GM10248 (cell line): ENCODE data around the gene TMEM272.

Experiments used
- CTCF ChIA-PET: fragments of 300-600 bp; sonication (Branson Sonifier 250); formaldehyde crosslinking; extraction: SDS; loops from one replicate; lab custom pipeline; 2021; ENCODE audit warnings: antibody characterized with exemption; lab: Yijun Ruan, JAX
- POLR2A ChIA-PET: fragments of 350-650 bp; sonication (Branson Sonifier 250); formaldehyde crosslinking; extraction: SDS; loops from one replicate; lab custom pipeline; 2020; ENCODE audit warnings: antibody characterized with exemption; lab: Yijun Ruan, JAX
- DNase-seq: peaks from one replicate; pipeline ENCODE4 v3.0.0; 2012; ENCODE audit errors: extremely low spot score
- CTCF ChIP-seq: IDR thresholded peaks from 2 replicates; pipeline ENCODE4 v1.5.1; 2012; ENCODE audit warnings: mild to moderate bottlenecking, low read depth; ENCODE audit errors: extremely low read depth, missing control alignments, control extremely low read depth

Gene TMEM272

DNA sequence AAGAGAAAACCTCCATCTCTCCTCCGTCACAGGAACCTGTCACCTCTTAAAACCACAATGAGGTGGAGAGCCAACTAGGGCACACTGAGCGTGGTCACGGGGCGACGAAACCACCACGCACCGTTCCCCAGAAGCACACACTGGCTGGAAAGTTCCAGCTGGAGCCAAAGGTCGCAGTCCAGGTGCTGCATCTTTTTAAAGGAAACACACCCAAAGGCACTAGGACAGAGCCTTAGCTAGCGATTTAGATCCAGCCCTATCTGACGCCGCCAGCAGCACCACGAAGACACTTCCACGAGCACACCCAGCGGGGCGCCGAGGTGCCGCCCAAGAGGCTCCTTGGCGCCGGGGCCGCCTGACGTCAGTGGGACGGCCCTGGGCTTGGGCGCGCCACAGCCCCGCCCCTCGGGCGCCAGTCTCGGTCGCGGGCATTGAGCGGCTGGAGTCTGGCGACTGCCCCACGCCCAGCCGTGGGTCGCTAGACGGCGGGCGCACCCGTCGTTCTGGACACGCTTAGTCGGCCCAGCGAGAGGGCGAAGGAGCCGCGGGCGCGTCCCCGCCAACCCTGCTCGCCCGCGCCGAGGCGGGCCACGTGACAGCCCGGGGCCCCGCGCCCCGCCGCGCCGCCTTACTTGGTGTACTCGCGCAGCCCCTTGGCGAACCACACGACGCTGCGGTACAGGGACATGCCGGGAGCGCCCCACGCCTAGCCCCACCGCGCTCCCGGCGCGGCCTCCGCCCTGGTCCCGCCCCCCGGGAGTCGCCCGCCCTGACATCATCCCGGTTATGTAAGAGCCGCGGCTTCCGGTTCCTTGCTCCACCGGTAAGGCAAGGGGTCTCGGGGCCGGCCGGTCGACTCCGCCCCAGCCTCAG is 41.3 kb downstream of the TMEM272 start, which contains the start of gene DHRS12:
TSS of gene DHRS12 (minus strand) at position 742 of the 873 bp plus-strand sequence. CDS start 4,504 bp downstream, outside the sequence.
- peak; percentile 91 for DNase-seq
- POLR2A ChIA-PET, result interaction anchor here (0.5 to 1.1 kb wide), 2 partner anchors 351 to 411 kb away, joined by 6 read pairs; partner anchors contain the start of gene INTS6
- TF ChIP-seq CTCF, result no peak
- CTCF ChIA-PET, result interaction anchor here (0.9 kb wide), 2 partner anchors 11 to 369 kb away, joined by 3 read pairs; no protein-coding TSS in a partner anchor

DNA sequence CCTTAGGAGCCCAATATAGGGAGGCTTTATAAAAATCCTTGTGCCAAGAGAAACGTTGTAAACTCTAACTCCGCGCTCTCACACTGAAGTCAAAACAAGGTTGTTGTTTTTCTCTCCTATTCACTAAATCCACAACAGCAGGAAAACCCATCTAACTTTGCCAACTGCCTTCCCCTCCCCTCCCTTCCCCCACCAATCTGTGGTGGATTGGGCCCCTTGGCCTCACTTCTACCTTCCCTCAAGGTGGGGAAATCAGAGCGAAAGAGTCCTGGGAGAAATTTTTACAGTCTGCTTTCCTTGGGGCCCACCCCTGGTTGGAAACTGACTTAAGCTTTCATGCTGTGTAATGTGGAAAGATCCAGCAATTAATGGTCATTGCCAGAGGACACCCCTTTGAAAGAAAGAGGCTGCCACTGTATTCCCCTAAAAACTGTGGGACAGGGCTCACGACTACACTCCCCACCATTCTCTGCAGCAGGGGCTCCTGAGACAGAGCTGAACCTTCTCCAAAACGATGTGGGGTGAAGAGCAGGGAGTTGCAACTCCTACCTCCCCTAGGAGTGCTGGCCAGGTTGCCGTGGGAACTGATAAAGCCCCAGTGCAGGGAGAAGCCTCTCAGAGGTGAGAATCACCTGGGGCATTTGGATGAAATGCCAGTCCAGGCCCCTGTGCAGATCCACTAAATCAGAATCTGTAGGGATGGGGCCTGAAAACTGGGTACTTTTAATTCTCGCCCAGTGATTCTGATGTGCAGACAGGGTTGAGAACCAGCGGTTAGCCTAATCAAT is 42.2 kb downstream of the TMEM272 start:
- DNase-seq, result no peak
- ChIA-PET CTCF (interaction anchor here (0.9 kb wide), 2 partner anchors 12 to 368 kb away, joined by 3 read pairs; no protein-coding TSS in a partner anchor), POLR2A (interaction anchor here (1.1 kb wide), 1 partner anchor 350 kb away, joined by 6 read pairs; the partner anchor contains the start of gene INTS6)
- TF ChIP-seq CTCF, result no peak

DNA sequence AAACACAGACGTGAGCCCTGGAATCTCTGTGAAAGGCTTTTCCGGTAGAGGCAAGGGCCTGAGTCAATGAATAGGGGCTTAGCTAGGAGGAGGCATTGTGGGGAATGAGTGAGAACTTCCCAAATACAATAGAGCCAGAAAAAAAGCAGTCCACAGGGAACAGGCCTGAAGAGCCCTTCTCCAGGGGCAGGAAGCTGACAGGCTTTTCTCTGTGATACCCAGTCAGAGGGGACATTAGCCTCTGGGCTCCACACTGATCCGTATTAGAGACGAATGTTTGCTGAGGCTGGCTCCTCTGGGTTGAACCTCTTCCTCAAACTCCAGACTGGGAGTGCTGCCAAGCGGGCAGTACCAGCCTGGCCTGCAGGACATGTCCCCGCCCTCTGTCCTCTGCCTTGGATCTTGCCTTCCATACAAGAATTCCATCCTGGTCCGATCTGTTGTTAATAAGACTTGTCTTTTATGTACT is 43.3 kb downstream of the TMEM272 start:
- CTCF ChIA-PET, result interaction anchor here (1.0 to 9.1 kb wide), 6 partner anchors 18 to 649 kb away, joined by 3 to 88 read pairs (median 4); no protein-coding TSS in a partner anchor
- no peak for TF ChIP-seq CTCF
- POLR2A ChIA-PET, result no interaction called here
- DNase-seq, result no peak

GRCh38 chr13:51800486-51800885 is 44.5 kb downstream of the TMEM272 start:
- POLR2A ChIA-PET, result no interaction called here
- CTCF ChIA-PET, result interaction anchor here (0.9 to 9.1 kb wide), 10 partner anchors 11 to 675 kb away, joined by 3 to 88 read pairs (median 4); no protein-coding TSS in a partner anchor
- no peak for TF ChIP-seq CTCF
- no peak for DNase-seq

GRCh38 chr13:51799261-51799660 is 45.7 kb downstream of the TMEM272 start:
- no peak for TF ChIP-seq CTCF
- ChIA-PET CTCF (interaction anchor here (0.8 to 9.1 kb wide), 10 partner anchors 10 to 675 kb away, joined by 3 to 92 read pairs (median 8); no protein-coding TSS in a partner anchor), POLR2A (no interaction called here)
- no peak for DNase-seq
